Stimulated activated CD8-positive, alpha-beta memory T cell treated with anti-CD3 and anti-CD28 coated beads, Interleukin-15, amount 100 ng/mL, for 48 hours (primary cell): ENCODE data around the gene QRSL1.
"Not testable (repeated sequence)": the region's sequence is repeated elsewhere in the genome, so short reads cannot be mapped to it uniquely, and the experiment has no call there.

Experiments
- DNase-seq, 2 donors: peaks; one replicate each; pipeline ENCODE4 v3.0.0-alpha.2; 2020; ENCODE audit warnings: low read depth in 2 of 2

Gene QRSL1

GRCh38 chr6:106629103-106629858 is at the start of gene QRSL1, which contains the start of gene RTN4IP1:
Gene QRSL1, plus strand, starts transcription at chr6:106629578. Its CDS starts 104 bp downstream, at chr6:106629682.
Gene RTN4IP1, minus strand, starts transcription at chr6:106629498. Its CDS starts 477 bp downstream, at chr6:106629021.
- DNase-seq: peak; percentile 73 to 75

GRCh38 chr6:106581468-106581867 is 47.9 kb upstream of the QRSL1 start:
- DNase-seq: no peak

- DNase-seq: no peak
These were observed 42.5 kb upstream of the QRSL1 start for GRCh38 chr6:106586815-106587415.

GRCh38 chr6:106588937-106589336 is 40.4 kb upstream of the QRSL1 start:
- not testable (repeated sequence) for DNase-seq

- DNase-seq: no peak
These were observed 38.1 kb upstream of the QRSL1 start for GRCh38 chr6:106591111-106591825.

- DNase-seq: no peak
These were observed 29.9 kb upstream of the QRSL1 start for GRCh38 chr6:106599440-106599839.

- DNase-seq: no peak
These were observed 29.0 kb upstream of the QRSL1 start for GRCh38 chr6:106600329-106600728.

- no peak for DNase-seq
These were observed 21.2 kb upstream of the QRSL1 start for GRCh38 chr6:106608080-106608668.

GRCh38 chr6:106609699-106610098 is 19.7 kb upstream of the QRSL1 start:
- no peak for DNase-seq

GRCh38 chr6:106611030-106611429 is 18.3 kb upstream of the QRSL1 start:
- no peak for DNase-seq

GRCh38 chr6:106612671-106613416 is 16.5 kb upstream of the QRSL1 start:
- DNase-seq: no peak

- no peak for DNase-seq
These were observed 15.8 kb upstream of the QRSL1 start for GRCh38 chr6:106613590-106613989.

- DNase-seq: no peak
These were observed 15.2 kb upstream of the QRSL1 start for GRCh38 chr6:106614166-106614565.

- DNase-seq: no peak
These were observed 14.7 kb upstream of the QRSL1 start for GRCh38 chr6:106614592-106615257.

GRCh38 chr6:106617302-106617701 is 12.1 kb upstream of the QRSL1 start:
- no peak for DNase-seq

- DNase-seq: no peak
These were observed 11.5 kb upstream of the QRSL1 start for GRCh38 chr6:106617857-106618256.

- no peak for DNase-seq
These were observed 11.1 kb upstream of the QRSL1 start for GRCh38 chr6:106618324-106618723.

GRCh38 chr6:106619223-106619622 is 10.2 kb upstream of the QRSL1 start:
- DNase-seq: no peak

GRCh38 chr6:106620931-106621672 is 8.3 kb upstream of the QRSL1 start:
- DNase-seq: no peak

GRCh38 chr6:106622412-106622811 is 7.0 kb upstream of the QRSL1 start:
- no peak for DNase-seq
